HEK293 (cell line): ENCODE results near the gene NXPH2.

Experiments
- CTCF ChIA-PET: fragments of 350-600 bp; formaldehyde crosslinking; extraction: SDS; loops from one replicate; lab custom pipeline; 2021; ENCODE audit warnings: antibody characterized with exemption; lab: Yijun Ruan, JAX
- POLR2A ChIA-PET: fragments of 300-600 bp; formaldehyde crosslinking; extraction: SDS; loops from one replicate; lab custom pipeline; 2020; ENCODE audit warnings: antibody characterized with exemption, inconsistent platforms; lab: Yijun Ruan, JAX
- H3K27ac ChIP-seq: fragments of 200-500 bp; sonication (Bioruptor generic); 2 replicates; pipeline ENCODE4 v1.5.1; 2014; ENCODE audit warnings: low read depth, low read length, control low read depth, inconsistent platforms; ENCODE audit errors: extremely low read depth
- H3K36me3 ChIP-seq, 2 experiments: fragments of 200-500 bp in 1 of 2; sonication (Bioruptor generic) in 1 of 2; 1 replicate in 1 of 2; 2 replicates in 1 of 2; pipeline ENCODE4 v1.5.1; 2014 to 2017; ENCODE audit warnings: inconsistent platforms in 2 of 2, low read length in 2 of 2; ENCODE audit not compliant: control insufficient read depth in 2 of 2, insufficient read depth in 1 of 2
- H3K4me1 ChIP-seq: fragments of 200-500 bp; sonication (Bioruptor generic); 2 replicates; pipeline ENCODE4 v1.5.1; 2014; ENCODE audit warnings: mild to moderate bottlenecking, low read length, inconsistent platforms; ENCODE audit not compliant: control insufficient read depth, insufficient read depth
- H3K4me3 ChIP-seq: 2 replicates; pipeline ENCODE4 v1.5.1; 2011; ENCODE audit warnings: low read depth, mild to moderate bottlenecking, control low read depth, low read length, moderate library complexity
- H3K9me3 ChIP-seq: fragments of 200-500 bp; sonication (Bioruptor generic); 2 replicates; pipeline ENCODE4 v1.5.1; 2014; ENCODE audit warnings: low read depth, low read length, inconsistent platforms; ENCODE audit not compliant: control insufficient read depth, insufficient read depth
- EGR2 ChIP-seq: fragments of 450-650 bp; formaldehyde crosslinking; IDR thresholded peaks from 2 replicates; pipeline ENCODE4 v1.5.1; 2016; ENCODE audit warnings: low read depth, missing biosample characterization, missing genetic modification characterization
- GLI4 ChIP-seq: fragments of 450-650 bp; formaldehyde crosslinking; IDR thresholded peaks from 2 replicates; pipeline ENCODE4 v1.5.1; 2016; ENCODE audit warnings: missing biosample characterization, missing genetic modification characterization
- RBAK ChIP-seq: fragments of 450-650 bp; formaldehyde crosslinking; IDR thresholded peaks from 2 replicates; pipeline ENCODE4 v1.5.1; 2016; ENCODE audit warnings: missing biosample characterization, missing genetic modification characterization
- ZNF133 ChIP-seq: fragments of 450-650 bp; formaldehyde crosslinking; IDR thresholded peaks from 2 replicates; pipeline ENCODE4 v1.5.1; 2016; ENCODE audit warnings: missing biosample characterization, missing genetic modification characterization
- ZNF555 ChIP-seq: fragments of 450-650 bp; formaldehyde crosslinking; conservative IDR thresholded peaks from 2 replicates; pipeline ENCODE4 v1.5.1; 2017; ENCODE audit warnings: missing biosample characterization, mild to moderate bottlenecking, missing genetic modification characterization, inconsistent platforms
- ZNF664 ChIP-seq: fragments of 450-650 bp; formaldehyde crosslinking; IDR thresholded peaks from 2 replicates; pipeline ENCODE4 v1.5.1; 2016; ENCODE audit warnings: missing biosample characterization, missing genetic modification characterization
- ZNF707 ChIP-seq: fragments of 450-650 bp; formaldehyde crosslinking; IDR thresholded peaks from 2 replicates; pipeline ENCODE4 v1.5.1; 2016; ENCODE audit warnings: missing biosample characterization, missing genetic modification characterization
- TF ChIP-seq, protein P1 (sequence below): fragments of 450-650 bp; formaldehyde crosslinking; IDR thresholded peaks from 2 replicates; pipeline ENCODE4 v1.5.1; 2017; ENCODE audit warnings: missing biosample characterization, missing genetic modification characterization
- TF ChIP-seq, protein P2 (sequence below): fragments of 450-650 bp; formaldehyde crosslinking; IDR thresholded peaks from 2 replicates; pipeline ENCODE4; 2016; ENCODE audit warnings: missing biosample characterization, missing genetic modification characterization
- TF ChIP-seq, protein P3 (sequence below): fragments of 450-650 bp; formaldehyde crosslinking; IDR thresholded peaks from 2 replicates; pipeline ENCODE4 v1.5.1; 2016; ENCODE audit warnings: missing biosample characterization, missing genetic modification characterization

Gene NXPH2

GRCh38 chr2:138621139-138621538 is 159.1 kb downstream of the NXPH2 start (continued):
- TF ChIP-seq, protein P1, sequence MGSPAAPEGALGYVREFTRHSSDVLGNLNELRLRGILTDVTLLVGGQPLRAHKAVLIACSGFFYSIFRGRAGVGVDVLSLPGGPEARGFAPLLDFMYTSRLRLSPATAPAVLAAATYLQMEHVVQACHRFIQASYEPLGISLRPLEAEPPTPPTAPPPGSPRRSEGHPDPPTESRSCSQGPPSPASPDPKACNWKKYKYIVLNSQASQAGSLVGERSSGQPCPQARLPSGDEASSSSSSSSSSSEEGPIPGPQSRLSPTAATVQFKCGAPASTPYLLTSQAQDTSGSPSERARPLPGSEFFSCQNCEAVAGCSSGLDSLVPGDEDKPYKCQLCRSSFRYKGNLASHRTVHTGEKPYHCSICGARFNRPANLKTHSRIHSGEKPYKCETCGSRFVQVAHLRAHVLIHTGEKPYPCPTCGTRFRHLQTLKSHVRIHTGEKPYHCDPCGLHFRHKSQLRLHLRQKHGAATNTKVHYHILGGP: no peak
- no peak for TF ChIP-seq RBAK (tag by site-specific recombination)
- no peak for TF ChIP-seq EGR2 (tag by site-specific recombination)
- TF ChIP-seq ZNF664 (tag by site-specific recombination): no peak
- TF ChIP-seq ZNF133 (tag by site-specific recombination): no peak
- TF ChIP-seq, protein P2, sequence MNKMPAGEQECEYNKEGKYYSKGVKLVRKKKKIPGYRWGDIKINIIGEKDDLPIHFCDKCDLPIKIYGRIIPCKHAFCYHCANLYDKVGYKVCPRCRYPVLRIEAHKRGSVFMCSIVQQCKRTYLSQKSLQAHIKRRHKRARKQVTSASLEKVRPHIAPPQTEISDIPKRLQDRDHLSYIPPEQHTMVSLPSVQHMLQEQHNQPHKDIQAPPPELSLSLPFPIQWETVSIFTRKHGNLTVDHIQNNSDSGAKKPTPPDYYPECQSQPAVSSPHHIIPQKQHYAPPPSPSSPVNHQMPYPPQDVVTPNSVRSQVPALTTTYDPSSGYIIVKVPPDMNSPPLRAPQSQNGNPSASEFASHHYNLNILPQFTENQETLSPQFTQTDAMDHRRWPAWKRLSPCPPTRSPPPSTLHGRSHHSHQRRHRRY (tag by site-specific recombination): no peak
- no peak for TF ChIP-seq ZNF555

GRCh38 chr2:138620431-138620830 is 159.8 kb downstream of the NXPH2 start:
- H3K4me3 ChIP-seq: no peak overlapping the region
- H3K27ac ChIP-seq: no peak overlapping the region
- no peaks in the 10 kb centered on the region for H3K4me1 ChIP-seq
- ChIA-PET POLR2A (no interaction called here), CTCF (interaction anchor here (0.7 kb wide), 1 partner anchor 298 kb away, joined by 3 read pairs; no protein-coding TSS in a partner anchor)
- no peak for TF ChIP-seq GLI4 (tag by site-specific recombination)
- TF ChIP-seq ZNF707: no peak
- TF ChIP-seq, protein P3, sequence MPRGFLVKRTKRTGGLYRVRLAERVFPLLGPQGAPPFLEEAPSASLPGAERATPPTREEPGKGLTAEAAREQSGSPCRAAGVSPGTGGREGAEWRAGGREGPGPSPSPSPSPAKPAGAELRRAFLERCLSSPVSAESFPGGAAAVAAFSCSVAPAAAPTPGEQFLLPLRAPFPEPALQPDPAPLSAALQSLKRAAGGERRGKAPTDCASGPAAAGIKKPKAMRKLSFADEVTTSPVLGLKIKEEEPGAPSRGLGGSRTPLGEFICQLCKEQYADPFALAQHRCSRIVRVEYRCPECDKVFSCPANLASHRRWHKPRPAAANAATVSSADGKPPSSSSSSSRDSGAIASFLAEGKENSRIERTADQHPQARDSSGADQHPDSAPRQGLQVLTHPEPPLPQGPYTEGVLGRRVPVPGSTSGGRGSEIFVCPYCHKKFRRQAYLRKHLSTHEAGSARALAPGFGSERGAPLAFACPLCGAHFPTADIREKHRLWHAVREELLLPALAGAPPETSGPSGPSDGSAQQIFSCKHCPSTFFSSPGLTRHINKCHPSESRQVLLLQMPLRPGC (tag by site-specific recombination): no peak
- no peaks in the 10 kb centered on the region for H3K36me3 ChIP-seq
- H3K9me3 ChIP-seq: no peaks in the 10 kb centered on the region
